Right atrium auricular region (tissue), 2 donors: Measurements from ENCODE around the gene ANKS1B. TPM values are rescaled to one million over a fixed set of nuclear protein-coding genes. Genes with fewer than 3 reads are reported as not detected.

Source experiments
- DNase-seq: peaks from one replicate; pipeline ENCODE4 v3.0.0-alpha.2; 2019; ENCODE audit warnings: low spot score
- H3K27ac ChIP-seq, 2 donors: fragments of 200-600 bp; sonication (generic); 1 replicate in 1 of 2; 2 replicates in 1 of 2; pipeline ENCODE4 v1.5.1; 2016 to 2019
- H3K27me3 ChIP-seq, 2 donors: fragments of 200-600 bp; sonication (generic); one replicate each; pipeline versions ENCODE4 v1.5.1 to v1.6.0; 2017 to 2019
- H3K36me3 ChIP-seq: fragments of 200-600 bp; sonication (generic); one replicate; pipeline ENCODE4 v1.5.1; 2016
- H3K4me1 ChIP-seq, 2 donors: fragments of 200-600 bp; sonication (generic); one replicate each; pipeline versions ENCODE4 v1.5.1 to v1.6.0; 2017 to 2019
- H3K4me3 ChIP-seq, 2 donors: fragments of 200-600 bp; sonication (generic); 1 replicate in 1 of 2; 2 replicates in 1 of 2; pipeline ENCODE4 v1.5.1; 2017 to 2019; ENCODE audit warnings: mild to moderate bottlenecking in 1 of 2, moderate library complexity in 1 of 2
- H3K9me3 ChIP-seq, 2 donors: fragments of 200-600 bp; sonication (generic); one replicate each; pipeline ENCODE4 v1.5.1; 2019
- total RNA-seq, 2 donors: library from RNA; depleted of rRNA; stranded (reverse); fragments of >200 nt; gene quantifications; one replicate each; pipeline ENCODE4 v1.1.0, GENCODE V29; 2016
- TF ChIP-seq, protein P1 (sequence below), 2 donors: fragments of 200-600 bp; sonication (generic); IDR thresholded peaks; one replicate each; pipeline ENCODE4 v1.5.1; 2019; ENCODE audit warnings: antibody characterized with exemption in 2 of 2

Gene ANKS1B
- total RNA-seq, 2 donors from 2014 or later = 2.4 to 3.1 TPM

DNA sequence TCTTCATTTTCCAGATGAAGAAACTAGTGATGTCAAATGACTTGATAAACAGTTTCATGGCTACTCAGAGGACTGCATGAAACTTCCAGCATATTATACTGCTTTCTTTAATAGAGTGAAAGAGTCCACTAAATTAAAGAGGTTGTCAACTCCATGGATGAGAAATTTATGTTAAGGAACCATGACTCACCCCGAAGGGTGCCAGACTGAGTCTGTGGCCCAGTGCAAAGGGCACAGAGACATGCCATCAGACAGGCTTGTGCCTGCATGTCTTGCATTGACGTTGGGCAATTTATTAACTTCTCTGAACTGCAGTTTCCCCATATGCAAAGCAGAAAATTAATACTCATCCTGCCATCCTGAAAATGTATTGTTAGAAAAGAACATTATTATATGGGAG lies 957.3 kb downstream of the ANKS1B start:
- Histone ChIP-seq H3K27me3 (no peaks in the 10 kb centered on the region), H3K4me3 (no peak overlapping the region), H3K36me3 (no peaks in the 10 kb centered on the region), H3K9me3 (no peaks in the 10 kb centered on the region), H3K4me1 (no peaks in the 10 kb centered on the region), H3K27ac (no peak overlapping the region)
- no peak for DNase-seq
- TF ChIP-seq, protein P1, sequence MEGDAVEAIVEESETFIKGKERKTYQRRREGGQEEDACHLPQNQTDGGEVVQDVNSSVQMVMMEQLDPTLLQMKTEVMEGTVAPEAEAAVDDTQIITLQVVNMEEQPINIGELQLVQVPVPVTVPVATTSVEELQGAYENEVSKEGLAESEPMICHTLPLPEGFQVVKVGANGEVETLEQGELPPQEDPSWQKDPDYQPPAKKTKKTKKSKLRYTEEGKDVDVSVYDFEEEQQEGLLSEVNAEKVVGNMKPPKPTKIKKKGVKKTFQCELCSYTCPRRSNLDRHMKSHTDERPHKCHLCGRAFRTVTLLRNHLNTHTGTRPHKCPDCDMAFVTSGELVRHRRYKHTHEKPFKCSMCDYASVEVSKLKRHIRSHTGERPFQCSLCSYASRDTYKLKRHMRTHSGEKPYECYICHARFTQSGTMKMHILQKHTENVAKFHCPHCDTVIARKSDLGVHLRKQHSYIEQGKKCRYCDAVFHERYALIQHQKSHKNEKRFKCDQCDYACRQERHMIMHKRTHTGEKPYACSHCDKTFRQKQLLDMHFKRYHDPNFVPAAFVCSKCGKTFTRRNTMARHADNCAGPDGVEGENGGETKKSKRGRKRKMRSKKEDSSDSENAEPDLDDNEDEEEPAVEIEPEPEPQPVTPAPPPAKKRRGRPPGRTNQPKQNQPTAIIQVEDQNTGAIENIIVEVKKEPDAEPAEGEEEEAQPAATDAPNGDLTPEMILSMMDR (IDR thresholded peaks at IDR 0.05) = no peak

- no peak overlapping the region for H3K4me3 ChIP-seq
- DNase-seq = no peak
- H3K4me1 ChIP-seq = no peaks in the 10 kb centered on the region
- H3K27ac ChIP-seq = no peak overlapping the region
- H3K27me3 ChIP-seq = no peaks in the 10 kb centered on the region
- no peaks in the 10 kb centered on the region for H3K36me3 ChIP-seq
- no peaks in the 10 kb centered on the region for H3K9me3 ChIP-seq
- TF ChIP-seq, protein P1 (IDR thresholded peaks at IDR 0.05) = no peak
Observed at GRCh38 chr12:99027055-99027393, 957.7 kb downstream of the ANKS1B start.

DNA sequence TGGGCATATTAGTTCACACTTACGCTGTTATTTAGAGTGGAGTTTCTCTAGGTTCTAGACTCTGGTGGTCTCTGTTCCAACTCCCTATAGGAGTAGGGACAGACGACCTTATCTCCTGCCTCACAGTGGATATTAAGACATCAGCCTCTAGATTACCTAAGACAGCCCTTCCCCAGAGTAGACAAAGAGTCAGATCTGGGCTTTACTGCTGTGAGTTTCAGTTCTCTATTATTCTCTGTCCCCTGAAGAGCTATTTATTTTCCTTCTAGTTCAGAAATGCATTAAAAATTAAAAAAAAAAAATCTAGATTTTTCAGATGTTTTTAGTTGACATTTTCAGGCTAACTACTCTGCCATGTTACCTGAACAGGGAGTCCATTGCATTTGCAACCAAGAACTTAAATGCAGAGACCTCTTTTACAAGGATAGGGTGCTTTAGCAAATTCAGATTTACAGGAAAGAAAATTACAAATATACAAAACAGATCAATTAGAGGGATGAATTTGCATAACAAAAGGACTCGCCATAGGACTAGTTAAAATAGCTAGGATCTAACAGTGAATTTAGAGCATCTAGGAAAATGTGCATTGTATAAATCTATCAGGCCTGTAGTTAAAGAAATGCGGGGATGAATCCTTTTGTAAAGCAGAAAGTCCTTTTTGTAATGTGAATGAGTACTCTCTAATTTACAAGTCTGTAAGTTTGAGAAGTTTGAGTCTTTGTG lies 958.2 kb downstream of the ANKS1B start:
- Histone ChIP-seq H3K36me3 (no peaks in the 10 kb centered on the region), H3K27ac (no peak overlapping the region), H3K9me3 (no peaks in the 10 kb centered on the region), H3K4me3 (no peak overlapping the region), H3K4me1 (no peaks in the 10 kb centered on the region), H3K27me3 (no peaks in the 10 kb centered on the region)
- TF ChIP-seq, protein P1 (IDR thresholded peaks at IDR 0.05) = no peak
- DNase-seq = no peak

- no peak overlapping the region for H3K27ac ChIP-seq
Observed at GRCh38 chr12:99024870-99025269, 959.9 kb downstream of the ANKS1B start.

GRCh38 chr12:99024191-99024590 lies 960.5 kb downstream of the ANKS1B start:
- no peaks in the 10 kb centered on the region for H3K27me3 ChIP-seq
- no peak for DNase-seq
- no peak overlapping the region for H3K4me3 ChIP-seq
- no peak overlapping the region for H3K27ac ChIP-seq
- no peaks in the 10 kb centered on the region for H3K4me1 ChIP-seq
- no peaks in the 10 kb centered on the region for H3K36me3 ChIP-seq
- TF ChIP-seq, protein P1 (IDR thresholded peaks at IDR 0.05) = no peak
- H3K9me3 ChIP-seq = no peaks in the 10 kb centered on the region

More at GRCh38 chr12:99024870-99025269, 959.9 kb downstream of the ANKS1B start:
- Histone ChIP-seq H3K4me3 (no peak overlapping the region), H3K4me1 (no peaks in the 10 kb centered on the region), H3K36me3 (no peaks in the 10 kb centered on the region), H3K9me3 (no peaks in the 10 kb centered on the region), H3K27me3 (no peaks in the 10 kb centered on the region)
- TF ChIP-seq, protein P1 (IDR thresholded peaks at IDR 0.05) = no peak
- no peak for DNase-seq

- DNase-seq = no peak
- Histone ChIP-seq H3K4me3 (no peak overlapping the region), H3K27ac (no peak overlapping the region), H3K27me3 (no peaks in the 10 kb centered on the region), H3K9me3 (peaks cover 0 to 9% of the 10 kb centered on the region in 2 donors), H3K36me3 (no peaks in the 10 kb centered on the region), H3K4me1 (no peaks in the 10 kb centered on the region)
- TF ChIP-seq, protein P1 (IDR thresholded peaks at IDR 0.05) = no peak
Observed at GRCh38 chr12:99020871-99021270, 963.9 kb downstream of the ANKS1B start.
